Fibroblast of pulmonary artery (primary cell): ENCODE results near the gene NT5E.

ENCODE experiments used
- DNase-seq: peaks from one replicate; pipeline ENCODE4 v3.0.0-alpha.2; 2010; ENCODE audit warnings: low read depth
- H3K4me3 ChIP-seq: replicated peaks from 2 replicates; pipeline ENCODE4 v1.5.1; 2011; ENCODE audit warnings: low read depth, mild to moderate bottlenecking, control low read depth, low read length, moderate library complexity
- TF ChIP-seq, protein P1 (sequence below): IDR thresholded peaks from 2 replicates; pipeline ENCODE4 v1.5.1; 2011; ENCODE audit warnings: mild to moderate bottlenecking, control low read depth, low read length, inconsistent platforms; ENCODE audit errors: missing control alignments

NT5E gene

DNA sequence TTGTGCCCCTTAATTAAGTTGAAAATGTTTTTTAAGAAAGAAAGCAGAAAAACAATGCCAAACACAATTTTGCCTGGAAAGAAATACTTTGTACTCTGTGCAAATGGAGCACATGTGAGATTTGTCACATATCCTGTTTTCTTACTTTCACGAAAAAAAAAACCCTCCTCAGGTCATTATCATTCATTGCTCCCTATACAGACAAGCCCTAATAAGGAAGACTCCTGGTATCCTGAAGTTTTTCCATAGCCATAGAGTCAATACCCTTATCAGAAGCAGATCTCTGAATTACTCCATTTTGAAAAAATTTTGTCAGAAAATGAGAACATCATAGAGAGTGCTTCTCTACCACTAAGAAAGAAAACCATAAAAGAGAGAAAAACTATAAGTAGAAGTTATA lies 14.0 kb upstream of the NT5E start:
- TF ChIP-seq, protein P1, sequence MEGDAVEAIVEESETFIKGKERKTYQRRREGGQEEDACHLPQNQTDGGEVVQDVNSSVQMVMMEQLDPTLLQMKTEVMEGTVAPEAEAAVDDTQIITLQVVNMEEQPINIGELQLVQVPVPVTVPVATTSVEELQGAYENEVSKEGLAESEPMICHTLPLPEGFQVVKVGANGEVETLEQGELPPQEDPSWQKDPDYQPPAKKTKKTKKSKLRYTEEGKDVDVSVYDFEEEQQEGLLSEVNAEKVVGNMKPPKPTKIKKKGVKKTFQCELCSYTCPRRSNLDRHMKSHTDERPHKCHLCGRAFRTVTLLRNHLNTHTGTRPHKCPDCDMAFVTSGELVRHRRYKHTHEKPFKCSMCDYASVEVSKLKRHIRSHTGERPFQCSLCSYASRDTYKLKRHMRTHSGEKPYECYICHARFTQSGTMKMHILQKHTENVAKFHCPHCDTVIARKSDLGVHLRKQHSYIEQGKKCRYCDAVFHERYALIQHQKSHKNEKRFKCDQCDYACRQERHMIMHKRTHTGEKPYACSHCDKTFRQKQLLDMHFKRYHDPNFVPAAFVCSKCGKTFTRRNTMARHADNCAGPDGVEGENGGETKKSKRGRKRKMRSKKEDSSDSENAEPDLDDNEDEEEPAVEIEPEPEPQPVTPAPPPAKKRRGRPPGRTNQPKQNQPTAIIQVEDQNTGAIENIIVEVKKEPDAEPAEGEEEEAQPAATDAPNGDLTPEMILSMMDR: no peak
- no peak overlapping the region for H3K4me3 ChIP-seq
- no peak for DNase-seq

DNA sequence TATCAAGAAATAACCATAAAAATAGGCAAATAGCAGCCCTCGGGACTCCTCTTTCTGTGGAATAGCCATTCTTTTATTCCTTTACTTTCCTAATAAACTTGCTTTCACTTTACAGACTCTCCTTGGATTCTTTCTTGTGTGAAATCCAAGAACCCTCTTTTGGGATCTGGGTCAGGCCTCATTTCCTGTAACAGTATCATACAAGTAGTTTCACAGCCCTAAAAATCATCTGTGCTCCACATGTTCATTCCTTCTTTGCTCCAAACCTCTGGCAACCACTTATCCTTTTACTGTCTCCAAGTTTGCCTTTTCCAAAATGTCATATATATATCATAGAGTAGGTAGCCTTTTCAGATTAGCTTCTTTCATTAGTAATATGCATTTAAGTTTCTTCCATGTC lies 13.5 kb upstream of the NT5E start:
- TF ChIP-seq, protein P1: no peak
- no peak for DNase-seq
- H3K4me3 ChIP-seq: no peak overlapping the region

DNA sequence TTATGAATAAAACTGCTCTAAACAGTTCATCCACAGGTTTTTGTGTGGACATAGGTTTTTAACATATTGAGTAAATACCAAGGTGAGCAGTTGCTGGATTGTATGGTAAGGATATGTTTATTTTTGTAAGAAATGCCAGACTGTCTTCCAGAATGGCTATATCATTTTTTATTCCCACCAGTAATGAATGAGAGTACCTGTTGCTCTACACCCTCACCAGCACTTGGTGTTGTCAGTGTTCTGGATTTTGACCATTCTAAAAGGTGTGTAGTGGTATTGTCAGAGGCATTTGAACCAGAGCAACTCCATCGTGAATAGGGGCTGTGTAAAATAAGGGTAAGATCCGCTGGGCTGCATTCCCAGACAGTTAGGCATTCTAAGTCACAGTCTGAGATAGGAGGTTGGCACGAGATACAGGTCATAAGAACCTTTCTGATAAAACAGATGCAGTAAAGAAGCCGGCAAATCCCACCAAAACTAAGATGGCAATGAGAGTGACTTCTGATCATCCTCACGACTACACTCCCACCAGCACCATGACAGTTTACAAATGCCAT lies 12.9 kb upstream of the NT5E start:
- DNase-seq: no peak
- TF ChIP-seq, protein P1: no peak

DNA sequence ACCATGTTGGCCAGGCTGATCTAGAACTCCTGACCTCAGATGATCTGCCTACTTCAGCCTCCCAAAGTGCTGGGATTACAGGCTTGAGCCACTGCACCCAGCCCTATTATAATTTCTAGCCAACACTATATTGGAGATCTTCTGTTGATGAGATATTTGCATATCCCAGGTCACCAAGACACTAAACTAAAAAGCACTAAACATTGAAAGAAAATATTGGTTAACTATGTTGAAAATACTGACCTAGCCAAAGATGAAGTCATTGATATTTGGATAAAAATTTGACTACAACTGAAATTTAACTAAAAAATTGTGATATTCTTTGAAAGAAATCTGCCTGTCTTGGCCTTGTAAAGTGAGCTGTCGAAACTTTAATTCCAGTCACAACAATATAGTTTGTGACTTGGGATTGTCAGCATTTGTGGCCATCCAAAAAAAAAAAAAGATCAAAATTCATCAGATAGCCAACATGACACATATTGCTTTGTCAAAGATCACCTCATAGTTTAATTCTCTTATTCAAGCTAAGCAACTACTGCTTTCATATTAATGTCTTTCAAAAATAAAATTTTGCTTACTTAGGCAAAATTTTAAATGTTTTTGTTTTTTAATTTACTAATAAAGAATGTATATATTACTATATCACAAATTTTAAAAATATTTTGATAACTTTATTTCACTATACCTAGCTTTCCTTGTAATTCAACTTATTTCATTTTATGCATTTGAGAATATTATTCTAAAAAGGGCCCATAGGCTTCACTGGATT lies 6.3 kb upstream of the NT5E start:
- DNase-seq: no peak
- TF ChIP-seq, protein P1: no peak
- no peak overlapping the region for H3K4me3 ChIP-seq

More for the DNA sequence above, 12.9 kb upstream of the NT5E start:
- no peak overlapping the region for H3K4me3 ChIP-seq

DNA sequence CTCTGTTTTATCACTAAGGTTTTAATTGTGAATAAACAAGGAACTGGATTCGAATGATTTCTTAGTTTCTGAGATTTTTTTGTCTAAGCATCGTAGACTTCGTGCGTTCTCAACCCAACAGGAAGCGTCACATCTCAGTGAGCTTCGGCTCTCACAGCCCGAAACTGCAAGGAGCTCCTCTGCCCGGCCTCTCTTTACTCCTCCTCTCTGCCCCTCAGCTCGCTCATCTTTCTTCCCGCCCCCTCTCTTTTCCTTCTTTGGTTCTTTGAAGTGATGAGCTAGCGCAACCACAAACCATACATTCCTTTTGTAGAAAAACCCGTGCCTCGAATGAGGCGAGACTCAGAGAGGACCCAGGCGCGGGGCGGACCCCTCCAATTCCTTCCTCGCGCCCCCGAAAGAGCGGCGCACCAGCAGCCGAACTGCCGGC lies 480 bp upstream of the NT5E start:
- TF ChIP-seq, protein P1: no peak
- H3K4me3 ChIP-seq: peak overlapping the region; percentile 85
- peak; percentile 70 for DNase-seq

DNA sequence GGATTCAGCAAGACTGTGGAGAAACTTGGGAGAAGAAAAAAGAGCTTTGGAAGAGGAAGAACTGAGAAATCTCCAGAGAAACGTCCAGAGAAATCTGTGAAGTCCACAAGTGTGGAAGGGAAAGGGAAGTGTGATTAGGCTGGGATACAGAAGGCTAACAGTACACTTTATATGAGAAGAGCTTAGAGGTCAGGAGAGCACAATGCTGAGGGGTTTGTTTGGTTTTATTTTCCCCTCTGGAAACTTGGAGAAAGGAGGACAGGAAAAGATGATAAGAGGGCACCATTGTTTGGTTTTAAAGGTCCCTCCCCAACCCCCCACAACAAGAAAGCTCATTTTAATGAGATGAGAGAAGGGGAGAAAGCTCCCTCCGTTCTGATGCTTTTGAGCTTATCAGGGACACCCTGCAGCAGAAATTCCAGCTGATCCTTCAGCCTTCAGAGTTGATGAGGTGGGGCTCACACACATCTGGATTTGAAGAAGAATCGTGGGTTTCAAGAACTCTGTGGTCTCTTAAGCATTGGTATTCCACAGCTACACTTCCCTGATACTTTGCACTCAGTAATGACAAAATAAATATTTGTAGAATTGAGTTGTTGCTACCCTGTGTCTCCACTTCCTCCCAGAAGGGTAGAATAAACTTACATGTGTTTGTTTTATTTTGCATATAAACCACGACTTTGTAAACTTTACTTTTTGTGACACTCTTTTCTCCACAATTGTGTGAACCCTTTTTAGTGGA lies 1.9 kb downstream of the NT5E start:
- TF ChIP-seq, protein P1: no peak
- peak overlapping the region; percentile 85 for H3K4me3 ChIP-seq
- no peak for DNase-seq
